ENCODE data around the gene PRDM11. TPM values are rescaled to one million over a fixed set of nuclear protein-coding genes. Genes with fewer than 3 reads are reported as not detected.

The PRDM11 gene
- total RNA-seq, 1 experiment from 2014 or later, result 10.7 TPM

GRCh38 chr11:45225277-45225676 lies 78.8 kb downstream of the PRDM11 start:
- no peak overlapping the region for H3K27ac ChIP-seq
- no peaks in the 10 kb centered on the region for H3K36me3 ChIP-seq (ENCODE audit: low read depth)
- no peaks in the 10 kb centered on the region for H3K9me2 ChIP-seq (ENCODE audit: insufficient read depth)
- ChIA-PET POLR2A (ENCODE audit: unreplicated experiment) (no interaction called here), CTCF (no interaction called here)
- H3K4me2 ChIP-seq, result no peak overlapping the region
- H2AFZ ChIP-seq, result no peak overlapping the region
- BruUV-seq (replicated peaks), result no TSS peak
- TF ChIP-seq, protein P1, sequence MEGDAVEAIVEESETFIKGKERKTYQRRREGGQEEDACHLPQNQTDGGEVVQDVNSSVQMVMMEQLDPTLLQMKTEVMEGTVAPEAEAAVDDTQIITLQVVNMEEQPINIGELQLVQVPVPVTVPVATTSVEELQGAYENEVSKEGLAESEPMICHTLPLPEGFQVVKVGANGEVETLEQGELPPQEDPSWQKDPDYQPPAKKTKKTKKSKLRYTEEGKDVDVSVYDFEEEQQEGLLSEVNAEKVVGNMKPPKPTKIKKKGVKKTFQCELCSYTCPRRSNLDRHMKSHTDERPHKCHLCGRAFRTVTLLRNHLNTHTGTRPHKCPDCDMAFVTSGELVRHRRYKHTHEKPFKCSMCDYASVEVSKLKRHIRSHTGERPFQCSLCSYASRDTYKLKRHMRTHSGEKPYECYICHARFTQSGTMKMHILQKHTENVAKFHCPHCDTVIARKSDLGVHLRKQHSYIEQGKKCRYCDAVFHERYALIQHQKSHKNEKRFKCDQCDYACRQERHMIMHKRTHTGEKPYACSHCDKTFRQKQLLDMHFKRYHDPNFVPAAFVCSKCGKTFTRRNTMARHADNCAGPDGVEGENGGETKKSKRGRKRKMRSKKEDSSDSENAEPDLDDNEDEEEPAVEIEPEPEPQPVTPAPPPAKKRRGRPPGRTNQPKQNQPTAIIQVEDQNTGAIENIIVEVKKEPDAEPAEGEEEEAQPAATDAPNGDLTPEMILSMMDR (conservative IDR thresholded peaks at IDR 0.05), result no peak
- TF ChIP-seq EZH2 (IDR thresholded peaks at IDR 0.05; ENCODE audit: low read depth), result no peak
- no peak for DNase-seq
- no peaks in the 10 kb centered on the region for H4K20me1 ChIP-seq (ENCODE audit: insufficient read depth)
- no peaks in the 10 kb centered on the region for H3K79me2 ChIP-seq (ENCODE audit: low read depth)
- H3F3A ChIP-seq (ENCODE audit: insufficient read depth, low read depth), result no peaks in the 10 kb centered on the region
- peaks cover 78% of the 10 kb centered on the region for H3K27me3 ChIP-seq (ENCODE audit: insufficient read depth, low read depth)
- no peaks in the 10 kb centered on the region for H3K4me1 ChIP-seq (replicated peaks; ENCODE audit: insufficient read depth)
- no peak overlapping the region for H3K4me3 ChIP-seq
- intact Hi-C loops (cut with micrococcal nuclease; ENCODE audit: unreplicated experiment), result no loop called here
- no peaks in the 10 kb centered on the region for H3K9me3 ChIP-seq (ENCODE audit: insufficient read depth, low read depth)

- no peak for DNase-seq
- Histone ChIP-seq H3K4me2 (no peak overlapping the region), H3K27me3 (ENCODE audit: insufficient read depth, low read depth) (peaks cover 76% of the 10 kb centered on the region), H3K27ac (no peak overlapping the region), H2AFZ (no peak overlapping the region), H3K9me3 (ENCODE audit: insufficient read depth, low read depth) (no peaks in the 10 kb centered on the region), H3F3A (ENCODE audit: insufficient read depth, low read depth) (no peaks in the 10 kb centered on the region), H4K20me1 (ENCODE audit: insufficient read depth) (no peaks in the 10 kb centered on the region), H3K9me2 (ENCODE audit: insufficient read depth) (no peaks in the 10 kb centered on the region), H3K79me2 (ENCODE audit: low read depth) (no peaks in the 10 kb centered on the region), H3K4me1 (replicated peaks; ENCODE audit: insufficient read depth) (no peaks in the 10 kb centered on the region), H3K36me3 (ENCODE audit: low read depth) (no peaks in the 10 kb centered on the region), H3K4me3 (no peak overlapping the region)
- no TSS peak for BruUV-seq (replicated peaks)
- no peak for TF ChIP-seq EZH2 (IDR thresholded peaks at IDR 0.05; ENCODE audit: low read depth)
- TF ChIP-seq, protein P1 (conservative IDR thresholded peaks at IDR 0.05), result no peak
- intact Hi-C loops (cut with micrococcal nuclease; ENCODE audit: unreplicated experiment), result no loop called here
- POLR2A ChIA-PET (ENCODE audit: unreplicated experiment), result no interaction called here
- CTCF ChIA-PET, result no interaction called here
Measured at GRCh38 chr11:45225961-45226871, 79.8 kb downstream of the PRDM11 start.

- H3K79me2 ChIP-seq (ENCODE audit: low read depth), result no peaks in the 10 kb centered on the region
- H3K27me3 ChIP-seq (ENCODE audit: insufficient read depth, low read depth), result peaks cover 71% of the 10 kb centered on the region
- H2AFZ ChIP-seq, result no peak overlapping the region
- H3K4me1 ChIP-seq (replicated peaks; ENCODE audit: insufficient read depth), result no peaks in the 10 kb centered on the region
- no peak overlapping the region for H3K4me2 ChIP-seq
- H3K4me3 ChIP-seq, result no peak overlapping the region
- POLR2A ChIA-PET (ENCODE audit: unreplicated experiment), result no interaction called here
- DNase-seq, result no peak
- intact Hi-C loops (cut with micrococcal nuclease; ENCODE audit: unreplicated experiment), result no loop called here
- no peaks in the 10 kb centered on the region for H3K9me2 ChIP-seq (ENCODE audit: insufficient read depth)
- H3K9me3 ChIP-seq (ENCODE audit: insufficient read depth, low read depth), result no peaks in the 10 kb centered on the region
- CTCF ChIA-PET, result no interaction called here
- H3F3A ChIP-seq (ENCODE audit: insufficient read depth, low read depth), result no peaks in the 10 kb centered on the region
- TF ChIP-seq EZH2 (IDR thresholded peaks at IDR 0.05; ENCODE audit: low read depth), result no peak
- TF ChIP-seq, protein P1 (conservative IDR thresholded peaks at IDR 0.05), result no peak
- H3K36me3 ChIP-seq (ENCODE audit: low read depth), result no peaks in the 10 kb centered on the region
- no peak overlapping the region for H3K27ac ChIP-seq
- BruUV-seq (replicated peaks), result no TSS peak
- no peaks in the 10 kb centered on the region for H4K20me1 ChIP-seq (ENCODE audit: insufficient read depth)
Measured at GRCh38 chr11:45226901-45227300, 80.5 kb downstream of the PRDM11 start.

Data from PC-9 (cell line).